ENCODE measurements around the gene DAP. TPM values are rescaled to one million over a fixed set of nuclear protein-coding genes. Genes with fewer than 3 reads are reported as not detected.

The DAP gene
- total and polyA plus RNA-seq, 10 of the 15 experiments (the other 5 are each of a cell fraction or from before 2014, with no cell fraction given): 12.9 to 130 (median 49.9) TPM

- no peak for TF ChIP-seq BCLAF1 (IDR thresholded peaks at IDR 0.05)
- TF ChIP-seq NFYB (IDR thresholded peaks at IDR 0.05; ENCODE audit: insufficient read depth, low read depth, low read length): no peak
- TF ChIP-seq SUZ12 (IDR thresholded peaks at IDR 0.05; ENCODE audit: unreplicated experiment): no peak
- TF ChIP-seq ZNF24 (IDR thresholded peaks at IDR 0.05): no peak
- no peak for TF ChIP-seq POU2F2 (IDR thresholded peaks at IDR 0.05; ENCODE audit: borderline replicate concordance, low read depth, low read length)
- TF ChIP-seq, protein P1, sequence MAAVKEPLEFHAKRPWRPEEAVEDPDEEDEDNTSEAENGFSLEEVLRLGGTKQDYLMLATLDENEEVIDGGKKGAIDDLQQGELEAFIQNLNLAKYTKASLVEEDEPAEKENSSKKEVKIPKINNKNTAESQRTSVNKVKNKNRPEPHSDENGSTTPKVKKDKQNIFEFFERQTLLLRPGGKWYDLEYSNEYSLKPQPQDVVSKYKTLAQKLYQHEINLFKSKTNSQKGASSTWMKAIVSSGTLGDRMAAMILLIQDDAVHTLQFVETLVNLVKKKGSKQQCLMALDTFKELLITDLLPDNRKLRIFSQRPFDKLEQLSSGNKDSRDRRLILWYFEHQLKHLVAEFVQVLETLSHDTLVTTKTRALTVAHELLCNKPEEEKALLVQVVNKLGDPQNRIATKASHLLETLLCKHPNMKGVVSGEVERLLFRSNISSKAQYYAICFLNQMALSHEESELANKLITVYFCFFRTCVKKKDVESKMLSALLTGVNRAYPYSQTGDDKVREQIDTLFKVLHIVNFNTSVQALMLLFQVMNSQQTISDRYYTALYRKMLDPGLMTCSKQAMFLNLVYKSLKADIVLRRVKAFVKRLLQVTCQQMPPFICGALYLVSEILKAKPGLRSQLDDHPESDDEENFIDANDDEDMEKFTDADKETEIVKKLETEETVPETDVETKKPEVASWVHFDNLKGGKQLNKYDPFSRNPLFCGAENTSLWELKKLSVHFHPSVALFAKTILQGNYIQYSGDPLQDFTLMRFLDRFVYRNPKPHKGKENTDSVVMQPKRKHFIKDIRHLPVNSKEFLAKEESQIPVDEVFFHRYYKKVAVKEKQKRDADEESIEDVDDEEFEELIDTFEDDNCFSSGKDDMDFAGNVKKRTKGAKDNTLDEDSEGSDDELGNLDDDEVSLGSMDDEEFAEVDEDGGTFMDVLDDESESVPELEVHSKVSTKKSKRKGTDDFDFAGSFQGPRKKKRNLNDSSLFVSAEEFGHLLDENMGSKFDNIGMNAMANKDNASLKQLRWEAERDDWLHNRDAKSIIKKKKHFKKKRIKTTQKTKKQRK (IDR thresholded peaks at IDR 0.05; ENCODE audit: low read depth, low read length): no peak
- TF ChIP-seq BRCA1 (IDR thresholded peaks at IDR 0.05; ENCODE audit: low read depth, low read length): no peak
These were observed 113.4 kb downstream of the DAP start (continued) for GRCh38 chr5:10647640-10648039.

Measured in GM12878 (cell line).